HFFc6 (cell line): ENCODE data around the gene DCUN1D1. TPM values are rescaled to one million over a fixed set of nuclear protein-coding genes. Genes with fewer than 3 reads are reported as not detected.

Experiments
- DNase-seq: peaks from one replicate; pipeline ENCODE4 v3.0.0-alpha.2; 2018
- H3K27ac Mint-ChIP-seq: 2 replicates; pipeline ENCODE4 v1.8.0; 2020; ENCODE audit warnings: mild to moderate bottlenecking, mixed read lengths
- H3K27me3 Mint-ChIP-seq: 2 replicates; pipeline ENCODE4 v1.8.0; 2021; ENCODE audit warnings: mild to moderate bottlenecking, moderate library complexity, mixed read lengths; ENCODE audit not compliant: insufficient read depth
- H3K36me3 Mint-ChIP-seq: 2 replicates; pipeline ENCODE4 v1.8.0; 2021; ENCODE audit warnings: low read depth, mixed read lengths
- H3K4me1 Mint-ChIP-seq: 2 replicates; pipeline ENCODE4 v1.8.0; 2020; ENCODE audit warnings: low read depth, mixed read lengths
- H3K4me3 Mint-ChIP-seq: 2 replicates; pipeline ENCODE4 v1.8.0; 2020; ENCODE audit warnings: mild to moderate bottlenecking, moderate library complexity, mixed read lengths
- H3K9me3 Mint-ChIP-seq: 2 replicates; pipeline ENCODE4 v1.8.0; 2020; ENCODE audit warnings: mild to moderate bottlenecking, mixed read lengths
- CTCF ChIP-seq: fragments of 200-600 bp; sonication (generic); IDR thresholded peaks from 2 replicates; pipeline ENCODE4 v1.5.0; 2021; ENCODE audit warnings: antibody characterized with exemption, mild to moderate bottlenecking
- total RNA-seq, 6 experiments: library from RNA; stranded (reverse); fragmentation: NEBNext Ultra II Directional; extraction: Animal tissue kit (Norgen Biotek cat#: 25700); gene quantifications; 2 replicates in 1 of 6; 3 replicates in 5 of 6; pipeline ENCODE4 v1.2.3, GENCODE V29; 2021

DCUN1D1 gene
- total RNA-seq, 6 experiments from 2014 or later, result 46.1 to 56.9 (median 52.2) TPM

GRCh38 chr3:182906036-182906435, 74.3 kb downstream of the DCUN1D1 start:
- Mint-ChIP-seq H3K4me3 (no peak overlapping the region), H3K4me1 (peaks cover 16% of the 10 kb centered on the region), H3K9me3 (no peaks in the 10 kb centered on the region), H3K27me3 (no peaks in the 10 kb centered on the region), H3K36me3 (peaks cover 6% of the 10 kb centered on the region; the same call in 1 of the 2 replicates), H3K27ac (no peak overlapping the region)
- no peak for TF ChIP-seq CTCF
- DNase-seq, result no peak

GRCh38 chr3:182905623-182906022, 74.7 kb downstream of the DCUN1D1 start:
- TF ChIP-seq CTCF, result no peak
- Mint-ChIP-seq H3K27ac (no peak overlapping the region), H3K4me1 (peaks cover 15% of the 10 kb centered on the region), H3K36me3 (peaks cover 6% of the 10 kb centered on the region; the same call in 1 of the 2 replicates), H3K9me3 (no peaks in the 10 kb centered on the region), H3K4me3 (no peak overlapping the region), H3K27me3 (no peaks in the 10 kb centered on the region)
- no peak for DNase-seq

GRCh38 chr3:182904164-182904563, 76.2 kb downstream of the DCUN1D1 start:
- no peak overlapping the region for H3K27ac Mint-ChIP-seq
- peak; percentile 57 for TF ChIP-seq CTCF
- H3K9me3 Mint-ChIP-seq, result no peaks in the 10 kb centered on the region
- peaks cover 9% of the 10 kb centered on the region for H3K4me1 Mint-ChIP-seq
- no peaks in the 10 kb centered on the region for H3K27me3 Mint-ChIP-seq
- no peak for DNase-seq
- H3K36me3 Mint-ChIP-seq, result peaks cover 6% of the 10 kb centered on the region; the same call in 1 of the 2 replicates
- no peak overlapping the region for H3K4me3 Mint-ChIP-seq

GRCh38 chr3:182902236-182902635, 78.1 kb downstream of the DCUN1D1 start:
- DNase-seq, result no peak
- TF ChIP-seq CTCF, result no peak
- Mint-ChIP-seq H3K27ac (no peak overlapping the region), H3K4me1 (no peaks in the 10 kb centered on the region), H3K36me3 (peaks cover 6% of the 10 kb centered on the region; the same call in 1 of the 2 replicates), H3K4me3 (no peak overlapping the region), H3K9me3 (no peaks in the 10 kb centered on the region), H3K27me3 (no peaks in the 10 kb centered on the region)

- no peak overlapping the region for H3K27ac Mint-ChIP-seq
- TF ChIP-seq CTCF, result no peak
- H3K4me3 Mint-ChIP-seq, result no peak overlapping the region
- no peak for DNase-seq
- no peaks in the 10 kb centered on the region for H3K4me1 Mint-ChIP-seq
- no peaks in the 10 kb centered on the region for H3K27me3 Mint-ChIP-seq
- H3K36me3 Mint-ChIP-seq, result peaks cover 12% of the 10 kb centered on the region
- no peaks in the 10 kb centered on the region for H3K9me3 Mint-ChIP-seq
These were observed 83.8 kb downstream of the DCUN1D1 start for GRCh38 chr3:182896553-182896952.

GRCh38 chr3:182895513-182896112, 84.7 kb downstream of the DCUN1D1 start:
- H3K4me1 Mint-ChIP-seq, result no peaks in the 10 kb centered on the region
- no peak for DNase-seq
- no peak overlapping the region for H3K4me3 Mint-ChIP-seq
- H3K27ac Mint-ChIP-seq, result no peak overlapping the region
- peaks cover 17% of the 10 kb centered on the region for H3K36me3 Mint-ChIP-seq
- no peak for TF ChIP-seq CTCF
- H3K27me3 Mint-ChIP-seq, result no peaks in the 10 kb centered on the region
- H3K9me3 Mint-ChIP-seq, result no peaks in the 10 kb centered on the region
